GM10266 (cell line): ENCODE results near the gene FOXL1.

Experiments
- DNase-seq: peaks from one replicate; pipeline ENCODE4 v3.0.0; 2012; ENCODE audit errors: extremely low spot score
- CTCF ChIP-seq: IDR thresholded peaks from 2 replicates; pipeline ENCODE4 v1.5.1; 2012; ENCODE audit warnings: mild to moderate bottlenecking, low read depth; ENCODE audit not compliant: control insufficient read depth, insufficient read depth; ENCODE audit errors: missing control alignments

FOXL1 gene

GRCh38 chr16:86556576-86556975 is 21.8 kb upstream of the FOXL1 start:
- no peak for TF ChIP-seq CTCF
- no peak for DNase-seq

DNA sequence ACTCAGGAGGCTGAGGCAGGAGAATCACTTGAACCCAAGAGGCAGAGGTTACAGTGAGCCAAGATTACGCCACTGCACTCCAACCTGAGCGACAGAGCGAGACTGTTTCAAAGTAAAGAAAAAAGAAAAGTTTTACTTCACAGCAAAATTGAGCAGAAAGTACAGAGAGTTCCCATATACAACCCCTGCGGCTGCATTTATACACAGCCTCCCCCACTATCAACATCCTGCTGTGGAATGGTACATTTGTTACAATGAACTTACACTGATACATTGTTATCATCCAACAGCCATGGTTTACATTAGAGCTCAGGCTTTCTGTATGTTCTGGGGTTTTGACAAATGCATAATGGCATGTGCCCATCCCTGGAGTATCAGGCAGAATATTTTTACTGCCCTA is 20.8 kb upstream of the FOXL1 start:
- no peak for DNase-seq
- TF ChIP-seq CTCF, result no peak

DNA sequence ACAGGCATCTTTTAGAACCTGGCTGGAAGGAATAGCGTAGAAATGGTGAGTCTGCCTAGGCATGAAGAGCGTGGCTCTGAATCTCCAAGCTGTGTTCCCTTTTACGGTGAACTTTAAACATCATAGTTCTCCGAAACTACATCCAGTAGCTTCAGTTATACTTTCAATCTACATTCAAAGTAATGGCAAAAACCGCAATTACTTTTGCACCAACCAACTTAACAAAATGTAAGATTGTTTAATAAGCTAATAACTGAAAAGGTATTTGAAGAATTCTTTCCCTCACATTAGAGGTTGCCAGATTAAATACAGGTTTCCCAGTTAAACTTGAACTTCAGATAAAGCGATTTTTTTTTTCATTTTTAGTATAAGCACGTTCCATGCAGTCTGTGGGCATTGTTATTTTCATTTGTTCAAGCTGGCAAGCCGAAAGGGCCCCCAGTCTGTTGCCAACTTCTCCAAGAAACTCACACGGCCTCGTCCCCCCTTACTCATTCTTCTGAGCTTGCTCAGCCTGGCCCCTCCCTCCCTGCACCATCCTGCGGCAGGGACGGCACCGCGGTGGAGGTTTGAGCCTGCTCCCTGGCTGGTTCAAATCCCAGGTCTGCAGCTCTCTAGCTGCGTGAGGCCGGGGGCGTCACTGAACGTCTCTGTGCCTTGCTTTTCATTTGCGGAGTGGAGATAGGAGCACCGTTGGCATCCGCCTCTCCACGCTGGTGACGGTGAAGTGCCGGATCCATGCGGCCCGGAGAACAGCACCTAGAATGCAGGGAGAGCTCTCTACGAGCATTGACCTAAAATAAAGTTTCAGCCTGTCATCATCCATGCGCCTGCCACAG is 19.8 kb upstream of the FOXL1 start:
- no peak for DNase-seq
- no peak for TF ChIP-seq CTCF

- DNase-seq, result no peak
Observed at GRCh38 chr16:86559802-86560305, 18.5 kb upstream of the FOXL1 start.

DNA sequence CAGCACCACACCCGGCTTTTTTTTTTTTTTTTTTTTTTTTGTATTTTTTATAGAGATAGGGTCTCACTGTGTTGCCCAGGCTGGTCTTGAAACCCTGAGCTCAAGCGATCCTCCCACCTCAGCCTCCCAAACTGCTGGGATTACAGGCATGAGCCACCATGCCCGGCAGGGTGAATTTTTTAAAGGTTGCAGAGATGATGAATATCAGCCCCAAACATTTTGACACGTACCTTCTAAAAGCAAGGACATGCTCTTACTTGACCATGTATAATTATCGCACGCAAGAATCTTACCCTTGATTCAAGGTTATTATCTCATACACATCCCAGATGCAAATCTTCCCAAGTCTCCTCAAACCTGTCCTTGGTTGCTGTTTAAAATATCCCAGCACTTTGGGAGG is 16.0 kb upstream of the FOXL1 start:
- no peak for TF ChIP-seq CTCF
- no peak for DNase-seq

More at GRCh38 chr16:86559802-86560305, 18.5 kb upstream of the FOXL1 start:
- TF ChIP-seq CTCF, result no peak

DNA sequence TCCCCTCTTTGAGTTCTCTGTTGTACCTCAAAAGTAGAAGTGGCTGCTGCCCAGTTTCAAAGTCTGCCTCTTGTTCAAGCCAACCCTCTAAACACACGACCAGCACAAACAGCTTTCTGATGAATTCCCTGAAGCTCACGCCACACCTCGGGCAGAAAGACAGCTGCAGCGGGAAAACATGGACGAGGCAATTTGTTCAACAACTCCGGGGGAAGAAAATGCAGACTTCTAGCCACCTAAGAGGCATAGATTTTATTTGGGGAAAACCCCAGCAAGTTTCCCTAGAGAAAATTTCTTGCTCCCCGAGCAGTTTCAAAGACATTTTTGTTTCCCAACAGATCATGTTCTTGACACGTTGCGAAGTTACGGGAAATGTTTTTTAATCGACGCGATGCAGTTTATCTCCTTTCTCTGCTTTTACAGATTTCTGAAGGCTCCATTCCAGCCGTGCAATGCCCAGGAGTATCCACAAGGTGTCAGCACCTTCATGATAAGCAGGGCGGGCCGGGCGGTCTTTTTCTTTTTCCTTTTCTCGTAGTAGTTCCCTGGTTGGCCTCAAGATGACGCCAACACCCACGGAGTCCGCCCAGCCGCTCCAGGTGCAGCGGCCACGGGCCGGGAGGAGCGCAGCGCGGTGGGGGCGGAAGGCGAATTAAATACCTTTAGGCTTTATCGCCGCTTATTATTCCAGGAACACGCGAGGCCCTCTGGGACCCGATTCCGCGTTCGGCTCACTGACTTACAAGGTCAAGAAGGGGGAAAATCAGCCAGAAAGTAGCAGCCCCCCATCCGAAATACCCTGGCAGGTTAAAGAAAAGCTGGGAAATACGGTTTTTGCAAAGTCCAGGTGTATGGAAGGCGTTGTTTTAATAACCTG is 14.6 kb upstream of the FOXL1 start:
- TF ChIP-seq CTCF, result peak; percentile 99
- DNase-seq, result peak; percentile 92
